Activated naive CD8-positive, alpha-beta T cell treated with anti-CD3 and anti-CD28 coated beads, Interleukin-2, amount 50 U/mL, for 16 hours (primary cell): ENCODE measurements around the gene RFC2.

Experiments used
- DNase-seq: peaks from one replicate; pipeline ENCODE4 v3.0.0-alpha.2; 2020; ENCODE audit warnings: low read depth, low spot score

The RFC2 gene

DNA sequence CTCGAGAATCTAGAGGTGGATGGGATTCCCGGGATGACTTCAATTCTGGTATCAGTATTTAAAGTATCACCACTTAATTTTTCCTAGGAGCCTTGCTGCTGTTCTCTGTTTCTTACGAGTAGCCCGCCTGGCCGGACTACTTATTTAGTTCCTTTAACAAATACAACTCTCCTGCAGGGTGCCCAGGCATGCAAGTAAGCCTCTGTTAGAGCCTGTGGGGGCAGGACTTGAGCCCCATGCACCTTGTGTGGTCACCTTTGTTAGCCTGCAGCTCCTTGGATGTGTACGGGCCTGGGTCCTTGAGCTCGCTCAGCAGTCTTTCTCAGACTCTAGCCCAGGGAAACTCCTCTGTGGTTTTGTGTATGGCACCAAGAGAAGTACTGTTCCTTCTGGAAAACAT is 63.9 kb downstream of the RFC2 start:
- DNase-seq, result no peak

DNA sequence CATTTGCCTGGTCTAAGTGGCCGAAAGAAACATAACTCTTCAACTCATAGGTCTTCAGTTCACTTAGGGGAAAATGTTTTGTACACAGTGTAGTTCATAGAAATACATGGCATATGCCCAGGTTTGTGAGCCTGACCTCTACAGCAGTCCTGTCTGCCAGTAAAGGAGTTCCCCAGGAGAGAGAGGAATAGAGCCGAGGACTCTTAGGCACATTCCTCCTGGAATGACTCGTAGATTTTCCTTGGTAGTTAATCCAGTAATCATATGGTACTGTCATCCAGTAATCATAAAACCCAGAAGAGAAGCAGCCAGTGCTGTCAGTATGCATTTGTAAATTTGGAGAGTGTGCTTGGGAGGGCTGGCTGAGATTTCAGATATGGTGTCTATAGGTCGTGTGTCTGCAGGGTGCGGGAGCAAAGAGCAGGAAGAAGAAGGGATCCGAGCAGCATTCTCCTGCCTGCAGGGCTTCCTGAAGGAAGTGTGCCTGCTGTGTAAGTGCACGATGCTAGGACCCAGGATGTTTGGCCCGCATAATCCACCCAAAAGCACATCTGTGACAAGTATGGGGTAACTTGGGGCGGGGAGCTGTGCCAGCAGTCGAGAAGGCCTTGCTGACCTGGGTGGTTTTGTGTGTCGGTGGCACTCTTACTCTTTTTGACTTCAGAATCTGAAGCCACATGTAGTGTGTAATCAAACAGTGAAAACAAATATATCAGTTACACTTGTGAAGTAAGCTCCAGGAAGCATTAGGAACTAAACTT is 66.1 kb downstream of the RFC2 start:
- no peak for DNase-seq

DNA sequence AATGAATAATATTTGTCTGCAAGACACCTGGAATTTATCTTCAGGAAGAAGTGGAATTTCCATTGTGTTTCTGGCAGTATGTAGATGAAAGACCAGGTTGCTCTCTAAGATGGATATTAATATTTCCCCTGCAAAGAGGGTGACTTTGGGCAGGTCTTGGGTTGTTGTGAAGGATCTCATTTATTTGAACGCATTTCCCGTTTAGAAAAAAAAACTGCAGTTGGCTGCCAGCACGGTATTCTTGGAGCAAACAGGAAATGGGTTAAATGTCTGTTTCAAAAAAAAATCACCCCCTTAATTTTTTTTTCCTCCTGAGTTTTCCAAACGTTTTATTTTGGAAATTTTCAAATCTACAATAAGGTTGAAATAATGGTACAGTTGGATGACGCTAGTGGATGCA is 68.6 kb downstream of the RFC2 start:
- DNase-seq, result no peak

DNA sequence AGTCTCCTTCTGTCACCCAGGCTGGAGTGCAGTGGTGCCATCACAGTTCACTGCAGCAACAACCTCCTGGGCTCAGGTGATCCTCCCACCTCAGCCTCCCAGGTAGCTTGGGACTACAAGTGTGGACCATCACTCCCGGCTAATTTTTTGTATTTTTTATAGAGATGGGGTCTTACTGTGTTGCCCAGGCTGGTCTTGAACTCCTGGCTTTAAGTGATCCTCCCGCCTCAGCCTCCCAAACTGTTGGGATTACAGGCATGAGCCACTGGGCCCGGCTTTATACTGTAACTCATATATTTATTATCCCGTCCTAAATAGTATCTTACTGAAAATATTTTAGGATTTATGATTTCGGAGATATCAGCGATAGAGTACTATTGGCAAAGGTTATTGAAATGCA is 69.2 kb downstream of the RFC2 start:
- DNase-seq, result no peak

DNA sequence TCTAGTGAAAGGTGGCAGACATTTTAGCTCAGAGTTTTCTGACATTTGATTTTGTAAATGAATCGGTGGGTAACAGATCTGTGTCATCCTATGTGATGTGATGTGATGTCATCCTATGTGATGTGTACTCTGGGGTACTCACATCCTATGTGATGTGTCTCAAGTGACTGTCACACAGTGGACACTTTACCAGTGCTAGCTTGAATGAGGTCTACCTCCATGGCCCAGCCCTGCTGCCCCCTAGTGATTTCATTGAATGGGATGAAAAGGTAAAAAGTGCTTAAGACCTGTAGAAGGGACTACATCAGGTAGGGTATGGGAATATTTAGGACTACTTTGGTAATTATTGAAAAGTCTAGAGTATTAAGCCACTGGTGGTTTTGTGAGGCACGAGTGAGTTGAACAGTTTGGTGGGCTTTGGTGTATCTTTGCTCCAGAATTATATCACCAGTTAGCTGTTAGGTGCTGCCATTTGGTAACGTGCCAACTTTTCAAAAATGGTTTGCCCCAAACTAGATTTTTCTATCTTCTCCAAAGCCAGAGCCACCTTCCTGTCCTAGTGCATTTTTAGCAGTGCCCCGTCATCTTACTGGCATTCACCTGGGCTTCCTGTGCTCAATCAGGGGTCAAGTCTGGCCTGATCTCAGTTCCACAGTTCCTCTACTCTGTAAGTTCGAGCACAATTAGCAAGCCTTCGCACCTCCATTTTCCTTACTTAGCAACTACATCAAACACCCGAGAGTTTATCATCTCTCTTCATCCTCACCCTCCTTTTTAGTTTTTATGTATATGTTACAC is 70.3 kb downstream of the RFC2 start:
- no peak for DNase-seq

DNA sequence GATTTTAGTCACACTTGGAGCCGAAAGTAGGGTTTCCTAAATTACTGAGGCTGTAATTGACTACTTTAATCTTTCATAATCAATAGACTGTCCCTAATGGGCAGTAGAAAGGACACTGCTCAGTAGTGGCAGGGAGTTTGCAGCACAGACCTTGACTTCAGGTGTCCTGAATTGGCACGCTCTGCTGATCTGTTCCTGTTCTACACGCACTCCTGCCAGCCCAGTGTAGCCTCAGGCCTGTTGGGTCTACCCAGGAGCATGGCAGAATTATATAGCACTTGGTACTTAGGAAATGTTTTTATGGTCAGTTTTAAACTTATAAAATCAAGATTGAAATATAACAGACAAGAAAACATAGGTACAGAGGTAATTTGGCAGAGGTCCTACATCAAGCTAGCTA is 71.1 kb downstream of the RFC2 start:
- DNase-seq, result no peak

DNA sequence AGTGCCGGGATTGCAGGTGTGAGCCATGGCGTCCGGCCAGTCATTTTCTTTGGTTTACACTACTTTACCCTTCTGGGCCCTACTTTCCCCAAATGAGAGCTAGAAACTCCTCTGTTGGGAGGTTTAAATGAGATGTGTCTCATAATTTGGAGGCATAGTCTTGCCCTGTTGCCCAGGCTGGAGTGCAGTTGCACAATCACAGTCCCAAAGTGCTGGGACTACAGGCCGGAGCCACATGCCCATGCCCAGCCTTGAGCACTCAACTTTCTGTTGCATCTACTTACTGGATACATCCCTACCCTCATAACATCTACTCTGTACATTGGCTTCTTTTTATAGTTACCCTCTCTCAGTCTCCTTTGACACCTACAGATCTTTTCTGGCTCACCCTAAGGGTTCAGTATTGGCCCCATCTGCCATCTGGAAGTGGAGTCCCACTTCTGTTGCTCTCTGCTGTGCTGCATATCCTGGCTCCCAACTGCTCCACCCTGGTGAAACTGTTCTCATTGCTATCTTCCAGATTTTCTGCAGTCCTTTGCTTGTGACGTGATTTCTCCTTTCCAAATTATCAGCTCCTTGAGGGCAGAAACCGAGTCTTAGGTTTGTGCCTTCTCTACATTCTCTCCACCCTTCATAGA is 71.6 kb downstream of the RFC2 start:
- no peak for DNase-seq

DNA sequence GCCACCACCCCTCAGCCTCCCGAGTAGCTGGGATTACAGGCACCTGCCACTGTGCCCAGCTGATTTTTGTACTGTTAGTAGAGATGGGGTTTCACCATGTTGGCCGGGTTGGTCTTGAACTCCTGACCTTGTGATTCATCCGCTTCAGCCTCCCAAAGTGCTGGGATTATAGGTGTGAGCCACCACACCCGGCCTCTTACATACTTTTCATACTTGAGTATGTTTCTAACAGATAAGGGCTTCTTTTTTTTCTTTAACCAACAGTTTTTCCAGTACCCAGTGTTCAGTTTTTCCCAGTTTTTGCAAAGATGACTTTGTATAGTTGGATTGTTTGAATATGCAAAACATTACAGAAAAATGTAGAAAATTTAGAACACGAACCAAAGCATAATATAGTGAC is 72.4 kb downstream of the RFC2 start:
- no peak for DNase-seq
